Measurements from ENCODE around the gene ESPL1.

GRCh38 chr12:53340398-53340797, 72.3 kb downstream of the ESPL1 start:
- TF ChIP-seq POLR2AphosphoS5 (IDR thresholded peaks at IDR 0.05; ENCODE audit: low read depth, low read length) (no peak), POLR2A (IDR thresholded peaks at IDR 0.05; ENCODE audit: low read depth, low read length) (no peak), TAF1 (IDR thresholded peaks at IDR 0.05; ENCODE audit: low read depth, low read length) (no peak), SPI1 (IDR thresholded peaks at IDR 0.05; ENCODE audit: low read depth, low read length) (no peak), PAX5 (IDR thresholded peaks at IDR 0.05; ENCODE audit: insufficient read depth, low read length, severe bottlenecking) (no peak), POU2F2 (IDR thresholded peaks at IDR 0.05; ENCODE audit: low read depth, low read length) (no peak)
